PC-3 (cell line): Measurements from ENCODE around the gene PPIL1. TPM values are rescaled to one million over a fixed set of nuclear protein-coding genes. Genes with fewer than 3 reads are reported as not detected.

Experiments
- ATAC-seq: fragments of 200-7000 bp; cut with Tn5 transposase; 2 replicates; pipeline ENCODE4 v1.9.1; 2020; ENCODE audit warnings: mild to moderate bottlenecking, moderate library complexity
- BruUV-seq: library from RNA; stranded (reverse); fragments of 400-500 nt; replicated peaks from 2 replicates; lab custom pipeline; 2021; lab: Mats Ljungman, UMichigan
- CTCF ChIA-PET: fragments of 300-600 bp; sonication (Branson Sonifier 250); formaldehyde crosslinking; loops from one replicate; lab custom pipeline; 2022; ENCODE audit warnings: antibody characterized with exemption; lab: Charles Lee
- POLR2A ChIA-PET: fragments of 300-600 bp; sonication (Branson Sonifier 250); formaldehyde crosslinking; loops from one replicate; lab custom pipeline; 2022; ENCODE audit warnings: antibody characterized with exemption; ENCODE audit not compliant: unreplicated experiment; lab: Charles Lee
- DNase-seq: peaks from one replicate; pipeline ENCODE4 v3.0.0-alpha.2; 2015
- H2AFZ ChIP-seq: fragments of 300-600 bp; sonication (generic); 2 replicates; pipeline ENCODE4 v1.6.0; 2016; ENCODE audit warnings: antibody characterized with exemption, low read length
- H3F3A ChIP-seq: fragments of 300-600 bp; sonication (generic); one replicate; pipeline ENCODE4 v1.6.0; 2017; ENCODE audit warnings: antibody characterized with exemption, low read length, control low read depth, mild to moderate bottlenecking; ENCODE audit not compliant: unreplicated experiment
- H3K27ac ChIP-seq: fragments of 300-600 bp; sonication (generic); 2 replicates; pipeline ENCODE4 v1.5.1; 2016; ENCODE audit warnings: mild to moderate bottlenecking, low read length
- H3K27me3 ChIP-seq: fragments of 300-600 bp; sonication (generic); 2 replicates; pipeline ENCODE4 v1.6.1; 2016; ENCODE audit warnings: low read length, mixed read lengths
- H3K36me3 ChIP-seq: fragments of 300-600 bp; sonication (generic); 2 replicates; pipeline ENCODE4 v1.6.1; 2016; ENCODE audit warnings: low read depth, mixed run types, low read length, mixed read lengths
- H3K4me1 ChIP-seq: fragments of 300-600 bp; sonication (generic); 2 replicates; pipeline ENCODE4 v1.5.1; 2016; ENCODE audit warnings: low read length; ENCODE audit not compliant: insufficient read depth
- H3K4me2 ChIP-seq: fragments of 300-600 bp; sonication (generic); 2 replicates; pipeline ENCODE4 v1.6.0; 2016; ENCODE audit warnings: low read length
- H3K4me3 ChIP-seq: fragments of 300-600 bp; sonication (generic); 2 replicates; pipeline ENCODE4 v1.5.1; 2016; ENCODE audit warnings: mild to moderate bottlenecking, low read length, mixed read lengths
- H3K79me2 ChIP-seq: fragments of 300-600 bp; sonication (generic); 2 replicates; pipeline ENCODE4 v1.6.1; 2017; ENCODE audit warnings: low read length, mixed read lengths
- H3K9ac ChIP-seq: fragments of 300-600 bp; sonication (generic); 2 replicates; pipeline ENCODE4 v1.6.0; 2016; ENCODE audit warnings: mild to moderate bottlenecking, low read length
- H3K9me2 ChIP-seq: fragments of 300-600 bp; sonication (generic); replicated peaks from 2 replicates; pipeline ENCODE4 v1.6.1; 2016; ENCODE audit warnings: mixed run types, low read length, mixed read lengths
- H3K9me3 ChIP-seq: fragments of 300-600 bp; sonication (generic); 2 replicates; pipeline ENCODE4 v1.6.1; 2016; ENCODE audit warnings: low read length, mixed read lengths
- H4K20me1 ChIP-seq: fragments of 300-600 bp; sonication (generic); 2 replicates; pipeline ENCODE4 v1.6.1; 2016; ENCODE audit warnings: low read length, mixed read lengths
- CTCF ChIP-seq: fragments of 300-600 bp; sonication (generic); conservative IDR thresholded peaks from 2 replicates; pipeline ENCODE4 v1.5.1; 2017; ENCODE audit warnings: antibody characterized with exemption, low read depth, mild to moderate bottlenecking, low read length
- EZH2 ChIP-seq: fragments of 300-600 bp; sonication (generic); IDR thresholded peaks from one replicate; pipeline ENCODE4 v1.6.1; 2017; ENCODE audit warnings: antibody characterized with exemption, mild to moderate bottlenecking, low read length; ENCODE audit not compliant: unreplicated experiment
- EZH2phosphoT487 ChIP-seq: fragments of 300-600 bp; sonication (generic); IDR thresholded peaks from 2 replicates; pipeline ENCODE4 v1.6.1; 2018; ENCODE audit warnings: mild to moderate bottlenecking, antibody characterized with exemption, low read length, borderline replicate concordance
- intact Hi-C: fragments of 100-400 bp; cut with micrococcal nuclease; formaldehyde crosslinking; loops from 2 replicates; pipeline ENCODE4 v1.9.0; 2023
- total RNA-seq: library from RNA; depleted of rRNA; stranded (reverse); fragments of >200 nt; gene quantifications from 2 replicates; pipeline ENCODE4 v1.2.3, GENCODE V29; 2014

Gene PPIL1
- total RNA-seq, 1 experiment from 2014 or later, result 39.9 TPM

- CTCF ChIA-PET, result no interaction called here
These were observed 21.3 kb downstream of the PPIL1 start for GRCh38 chr6:36853325-36853724.

GRCh38 chr6:36852481-36853147 is 22.0 kb downstream of the PPIL1 start:
- Histone ChIP-seq H3K4me1 (peaks cover 9% of the 10 kb centered on the region; the same call in 1 of the 2 replicates), H3K27me3 (no peaks in the 10 kb centered on the region), H3K4me3 (no peak overlapping the region), H3K79me2 (no peaks in the 10 kb centered on the region), H4K20me1 (no peaks in the 10 kb centered on the region), H3F3A (no peaks in the 10 kb centered on the region), H3K9me2 (no peaks in the 10 kb centered on the region), H3K27ac (0 out of 2 replicates have a peak overlapping the region, but pooled peaks have one; percentile 10), H2AFZ (no peak overlapping the region), H3K4me2 (no peak overlapping the region), H3K9me3 (no peaks in the 10 kb centered on the region), H3K36me3 (peaks cover 28% of the 10 kb centered on the region), H3K9ac (no peak overlapping the region)
- intact Hi-C loops, result no loop called here
- no TSS peak for BruUV-seq
- CTCF ChIA-PET, result interaction anchor here (0.7 kb wide), 1 partner anchor 237 kb away, joined by 3 read pairs; no protein-coding TSS in a partner anchor
- DNase-seq (peak; percentile 20), ATAC-seq (peak; percentile 35; the same call in 1 of the 2 replicates)
- no peak for TF ChIP-seq EZH2
- TF ChIP-seq CTCF, result no peak
- no peak for TF ChIP-seq EZH2phosphoT487
- POLR2A ChIA-PET, result no interaction called here

More at GRCh38 chr6:36853325-36853724, 21.3 kb downstream of the PPIL1 start:
- peak; percentile 31; the same call in 1 of the 2 replicates for ATAC-seq
- H3K9me3 ChIP-seq, result no peaks in the 10 kb centered on the region
- peak; percentile 64 for DNase-seq
- no peak overlapping the region for H3K9ac ChIP-seq
- 0 out of 2 replicates have a peak overlapping the region, but pooled peaks have one; percentile 10 for H3K27ac ChIP-seq
- no peak overlapping the region for H3K4me3 ChIP-seq
- TF ChIP-seq EZH2phosphoT487 (no peak), EZH2 (no peak)
- no TSS peak for BruUV-seq
- intact Hi-C loops, result no loop called here
- no peaks in the 10 kb centered on the region for H4K20me1 ChIP-seq
- peaks cover 3% of the 10 kb centered on the region; the same call in 1 of the 2 replicates for H3K79me2 ChIP-seq
- no peak overlapping the region for H2AFZ ChIP-seq
- H3K27me3 ChIP-seq, result no peaks in the 10 kb centered on the region
- H3K9me2 ChIP-seq, result no peaks in the 10 kb centered on the region
- H3K4me1 ChIP-seq, result peaks cover 9% of the 10 kb centered on the region; the same call in 1 of the 2 replicates
- no peak overlapping the region; the same call in 1 of the 2 replicates for H3K4me2 ChIP-seq
- H3F3A ChIP-seq, result no peaks in the 10 kb centered on the region
- POLR2A ChIA-PET, result no interaction called here
- peaks cover 28% of the 10 kb centered on the region for H3K36me3 ChIP-seq

GRCh38 chr6:36851626-36852025 is 23.0 kb downstream of the PPIL1 start:
- peaks cover 9% of the 10 kb centered on the region; the same call in 1 of the 2 replicates for H3K4me1 ChIP-seq
- H3F3A ChIP-seq, result no peaks in the 10 kb centered on the region
- peaks cover 24% of the 10 kb centered on the region for H3K36me3 ChIP-seq
- no peaks in the 10 kb centered on the region for H4K20me1 ChIP-seq
- no peak for ATAC-seq
- no peak overlapping the region for H3K9ac ChIP-seq
- intact Hi-C loops, result loop anchor here (1.0 kb wide), 1 partner anchor 85 kb away; no protein-coding TSS in a partner anchor
- H3K4me2 ChIP-seq, result no peak overlapping the region
- no peaks in the 10 kb centered on the region for H3K27me3 ChIP-seq
- no peak for DNase-seq
- H3K27ac ChIP-seq, result no peak overlapping the region
- H3K79me2 ChIP-seq, result no peaks in the 10 kb centered on the region
- TF ChIP-seq CTCF (no peak), EZH2phosphoT487 (no peak), EZH2 (no peak)
- ChIA-PET CTCF (interaction anchor here (0.6 to 1.0 kb wide), 3 partner anchors 32 to 236 kb away, joined by 3 to 4 read pairs (median 4); no protein-coding TSS in a partner anchor), POLR2A (no interaction called here)
- no peaks in the 10 kb centered on the region for H3K9me2 ChIP-seq
- H3K9me3 ChIP-seq, result no peaks in the 10 kb centered on the region
- no peak overlapping the region for H2AFZ ChIP-seq
- BruUV-seq, result no TSS peak
- H3K4me3 ChIP-seq, result no peak overlapping the region
